K562 (cell line): ENCODE measurements around the gene KXD1. TPM values are rescaled to one million over a fixed set of nuclear protein-coding genes. Genes with fewer than 3 reads are reported as not detected.

ENCODE experiments used
- CBFA2T3 ChIP-seq: fragments of 450-650 bp; IDR thresholded peaks from 2 replicates; pipeline ENCODE4 v1.6.1; 2017
- CBX5 ChIP-seq: IDR thresholded peaks from 2 replicates; pipeline ENCODE4 v1.6.1; 2014; ENCODE audit warnings: low read depth, borderline replicate concordance
- CC2D1A ChIP-seq: fragments of 450-650 bp; IDR thresholded peaks from 2 replicates; pipeline ENCODE4 v1.6.1; 2017; ENCODE audit warnings: mild to moderate bottlenecking
- CEBPB ChIP-seq: fragments of 450-650 bp; IDR thresholded peaks from 2 replicates; pipeline ENCODE4 v1.6.1; 2016; ENCODE audit warnings: missing genetic modification characterization, missing compliant biosample characterization
- CGGBP1 ChIP-seq: fragments of 250-450 bp; sonication (Bioruptor Pico); IDR thresholded peaks from 2 replicates; pipeline ENCODE4 v1.9.0; 2021; ENCODE audit warnings: mild to moderate bottlenecking
- FOXK1 ChIP-seq: sonication (generic); formaldehyde crosslinking; IDR thresholded peaks from 2 replicates; pipeline ENCODE4 v1.8.0; 2022; ENCODE audit warnings: missing genetic modification reagents, mild to moderate bottlenecking, borderline replicate concordance
- HNRNPLL ChIP-seq: fragments of 200-400 bp; formaldehyde crosslinking; IDR thresholded peaks from 2 replicates; pipeline ENCODE4 v1.6.1; 2017; ENCODE audit warnings: low read length, low read depth, mild to moderate bottlenecking; ENCODE audit not compliant: poor library complexity, severe bottlenecking
- JUND ChIP-seq, 2 experiments: IDR thresholded peaks; 2 replicates in 1 of 2; 3 replicates in 1 of 2; pipeline ENCODE4 v1.6.1; 2011; ENCODE audit warnings: borderline replicate concordance in 2 of 2, low read depth in 2 of 2, low read length in 2 of 2, improper control_type of control experiment in 1 of 2, missing biosample characterization in 1 of 2, missing genetic modification characterization in 1 of 2, missing genetic modification reagents in 1 of 2
- MCM2 ChIP-seq: fragments of 450-650 bp; IDR thresholded peaks from 2 replicates; pipeline ENCODE4 v1.6.1; 2017; ENCODE audit warnings: low read depth, mild to moderate bottlenecking
- NCOA1 ChIP-seq: fragments of 450-650 bp; IDR thresholded peaks from 2 replicates; pipeline ENCODE4 v1.6.1; 2016; ENCODE audit warnings: low read depth
- NR2C1 ChIP-seq, 2 experiments: fragments of 450-650 bp; IDR thresholded peaks; 2 replicates each; pipeline ENCODE4 v1.6.1; 2017; ENCODE audit warnings: mild to moderate bottlenecking in 2 of 2, antibody characterized with exemption in 1 of 2, inconsistent platforms in 1 of 2, missing compliant biosample characterization in 1 of 2, missing genetic modification characterization in 1 of 2
- PATZ1 ChIP-seq: fragments of 250-450 bp; sonication (Bioruptor Pico); IDR thresholded peaks from 2 replicates; pipeline ENCODE4 v1.5.0; 2020; ENCODE audit warnings: mild to moderate bottlenecking, borderline replicate concordance
- POLR3A ChIP-seq: IDR thresholded peaks from 2 replicates; pipeline ENCODE4 v1.6.1; 2011; ENCODE audit warnings: borderline replicate concordance, mild to moderate bottlenecking, moderate library complexity; ENCODE audit not compliant: insufficient read length, insufficient read depth; ENCODE audit errors: extremely low read depth
- SAP30 ChIP-seq: fragments of 200-600 bp; sonication (generic); IDR thresholded peaks from 2 replicates; pipeline ENCODE4 v1.6.1; 2012; ENCODE audit warnings: borderline replicate concordance, low read depth, mild to moderate bottlenecking, moderate library complexity, low read length, control low read depth, inconsistent platforms; ENCODE audit not compliant: insufficient read depth, poor library complexity, severe bottlenecking
- SRSF1 ChIP-seq: fragments of 200-400 bp; formaldehyde crosslinking; IDR thresholded peaks from 2 replicates; pipeline ENCODE4 v1.6.1; 2017; ENCODE audit warnings: mild to moderate bottlenecking, low read depth, low read length, moderate library complexity
- ZBTB5 ChIP-seq: fragments of 450-650 bp; IDR thresholded peaks from 2 replicates; pipeline ENCODE4 v1.6.1; 2017; ENCODE audit warnings: antibody characterized with exemption
- ZFP30 ChIP-seq: fragments of 250-450 bp; sonication (Bioruptor Pico); IDR thresholded peaks from 2 replicates; pipeline ENCODE4 v1.8.0; 2022; ENCODE audit warnings: moderate library complexity, mild to moderate bottlenecking, inconsistent platforms, borderline replicate concordance
- ZNF23 ChIP-seq: fragments of 250-450 bp; sonication (Bioruptor Pico); IDR thresholded peaks from 2 replicates; pipeline ENCODE4 v1.4.0; 2020; ENCODE audit warnings: mild to moderate bottlenecking
- ZNF239 ChIP-seq: fragments of 250-450 bp; sonication (Bioruptor Pico); IDR thresholded peaks from 2 replicates; pipeline ENCODE4 v1.4.0; 2020; ENCODE audit warnings: mild to moderate bottlenecking
- ZNF282 ChIP-seq: sonication (generic); formaldehyde crosslinking; IDR thresholded peaks from 2 replicates; pipeline ENCODE4 v1.8.1; 2023; ENCODE audit warnings: missing genetic modification reagents
- ZNF311 ChIP-seq: fragments of 250-450 bp; sonication (Bioruptor Pico); IDR thresholded peaks from 2 replicates; pipeline ENCODE4 v1.4.0; 2020; ENCODE audit warnings: mild to moderate bottlenecking, moderate library complexity
- polyA plus RNA-seq, 8 experiments: library from polyadenylated mRNA; depleted of rRNA in 4 of 8; stranded (reverse) in 5 of 8; unstranded in 3 of 8; fragments of >200 nt; fragmentation: Nextera tagmentation in 2 of 8; fragmentation: Illumina TruSeq in 1 of 8; extraction: Ambion mirVana in 2 of 8; extraction: Trizol in 1 of 8; gene quantifications; 2 replicates each; pipeline versions ENCODE4 v1.2.1 to v1.2.3, GENCODE V29; 2011 to 2014; ENCODE audit warnings: inconsistent platforms in 1 of 8, missing spikeins in 1 of 8
- total RNA-seq, 7 experiments: library from RNA; depleted of rRNA in 6 of 7; stranded (reverse); fragments of >200 nt in 6 of 7; fragmentation: Illumina TruSeq in 2 of 7; extraction: Trizol in 2 of 7; gene quantifications; 2 replicates each; pipeline versions ENCODE4 v1.2.1 to v1.2.3, GENCODE V29; 2011 to 2021; ENCODE audit warnings: low replicate concordance in 1 of 7

KXD1 gene
- total and polyA plus RNA-seq, 9 of the 15 experiments (the other 6 are each of a cell fraction or from before 2014, with no cell fraction given) = 21.9 to 210 (median 118) TPM

- TF ChIP-seq ZBTB5 = no peak
- TF ChIP-seq CEBPB (tag) = no peak
- no peak for TF ChIP-seq NCOA1
- TF ChIP-seq CGGBP1 (CRISPR knock-in tag) = no peak
- TF ChIP-seq SAP30 = peak; percentile 43
- no peak for TF ChIP-seq CBX5
- no peak for TF ChIP-seq POLR3A
- TF ChIP-seq MCM2 = no peak
- TF ChIP-seq ZNF311 (CRISPR knock-in tag) = no peak
- no peak for TF ChIP-seq PATZ1
- no peak for TF ChIP-seq SRSF1
- TF ChIP-seq HNRNPLL = peak; percentile 58
- TF ChIP-seq CBFA2T3 = peak; percentile 4; the same call in 1 of the 2 replicates
- peak; percentile 77 for TF ChIP-seq ZNF282 (CRISPR knock-in tag)
- TF ChIP-seq JUND (IDR thresholded peaks at IDR 0.05; ENCODE audit: borderline replicate concordance, low read depth, low read length) = no peak
- TF ChIP-seq JUND (tag; IDR thresholded peaks at IDR 0.05; ENCODE audit: borderline replicate concordance, low read depth, low read length) = no peak
- no peak for TF ChIP-seq ZFP30 (CRISPR knock-in tag)
- TF ChIP-seq ZNF23 (CRISPR knock-in tag) = no peak
- no peak for TF ChIP-seq CC2D1A
- no peak for TF ChIP-seq ZNF239 (CRISPR knock-in tag)
- TF ChIP-seq FOXK1 (CRISPR knock-in tag) = peak; percentile 73; the same call in 1 of the 2 replicates
- no peak for TF ChIP-seq NR2C1 (IDR thresholded peaks at IDR 0.05)
- no peak for TF ChIP-seq NR2C1 (tag; IDR thresholded peaks at IDR 0.05)
These were observed 32.0 kb downstream of the KXD1 start (continued) for GRCh38 chr19:18589380-18590272.
